ENCODE measurements around the gene POLE.
A peak's percentile ranks its signal among the peaks of the same experiment; 100 is the strongest.

Gene POLE

GRCh38 chr12:132651444-132652100, 35.6 kb downstream of the POLE start:
- DNase-seq (ENCODE audit: low read depth), result no peak

DNA sequence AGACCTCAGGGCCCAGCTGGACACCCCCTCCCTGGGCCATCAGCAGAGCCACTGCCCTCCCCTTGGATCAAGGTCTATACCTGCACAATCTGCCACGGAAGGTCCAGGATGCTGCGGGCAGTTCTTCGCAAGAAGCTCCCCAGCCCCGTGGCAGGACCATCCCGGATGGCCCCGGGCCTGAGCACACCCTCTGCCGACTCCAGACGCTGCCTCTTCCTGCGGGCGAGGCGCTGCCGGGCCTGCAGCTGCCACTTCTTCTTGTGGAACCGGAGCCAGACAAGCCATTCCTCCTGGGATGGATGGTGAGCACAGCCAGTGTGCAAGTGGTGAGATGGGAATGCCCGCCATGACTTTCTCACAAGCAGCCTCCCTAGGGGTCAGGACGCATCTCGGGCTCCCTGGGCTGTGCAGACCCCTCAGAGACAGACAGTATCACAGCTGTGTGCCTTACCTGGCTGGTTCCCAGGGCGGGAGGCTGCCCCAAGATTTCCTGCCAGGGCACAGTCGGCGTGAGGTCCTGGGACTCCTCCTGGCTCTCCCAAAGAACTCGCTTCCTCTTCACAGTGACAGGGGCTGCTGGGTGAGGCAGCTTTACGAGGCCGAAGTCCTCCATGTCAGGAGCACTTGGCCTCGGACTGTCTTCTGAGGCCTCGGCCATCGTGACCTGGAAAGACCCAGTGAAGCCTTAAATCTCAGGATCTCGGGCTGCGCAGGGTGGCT, 37.8 kb downstream of the POLE start:
- no peak for DNase-seq (ENCODE audit: low read depth)

- no peak for DNase-seq (ENCODE audit: low read depth)
Observed at GRCh38 chr12:132648616-132649225, 38.4 kb downstream of the POLE start.

GRCh38 chr12:132647858-132648257, 39.3 kb downstream of the POLE start:
- no peak for DNase-seq (ENCODE audit: low read depth)

DNA sequence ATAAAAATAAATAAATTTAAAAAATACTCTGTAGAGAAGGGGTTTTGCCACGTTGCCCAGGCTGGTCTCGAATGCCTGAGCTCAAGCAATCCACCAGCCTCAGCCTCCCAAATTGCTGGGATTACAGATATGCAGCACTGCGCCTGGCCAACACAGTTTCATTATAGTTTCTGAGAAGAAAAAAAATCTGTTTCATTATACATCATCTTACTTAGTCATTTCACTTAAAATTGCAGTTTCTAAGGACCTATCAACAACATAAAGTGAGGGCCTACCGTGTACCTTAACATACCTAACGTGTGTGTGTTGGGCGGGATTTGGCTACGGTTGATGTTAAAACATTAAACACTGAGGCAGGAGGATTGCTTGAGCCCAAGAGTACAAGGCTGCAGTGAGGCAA, 40.3 kb downstream of the POLE start:
- DNase-seq (ENCODE audit: low read depth), result no peak

DNA sequence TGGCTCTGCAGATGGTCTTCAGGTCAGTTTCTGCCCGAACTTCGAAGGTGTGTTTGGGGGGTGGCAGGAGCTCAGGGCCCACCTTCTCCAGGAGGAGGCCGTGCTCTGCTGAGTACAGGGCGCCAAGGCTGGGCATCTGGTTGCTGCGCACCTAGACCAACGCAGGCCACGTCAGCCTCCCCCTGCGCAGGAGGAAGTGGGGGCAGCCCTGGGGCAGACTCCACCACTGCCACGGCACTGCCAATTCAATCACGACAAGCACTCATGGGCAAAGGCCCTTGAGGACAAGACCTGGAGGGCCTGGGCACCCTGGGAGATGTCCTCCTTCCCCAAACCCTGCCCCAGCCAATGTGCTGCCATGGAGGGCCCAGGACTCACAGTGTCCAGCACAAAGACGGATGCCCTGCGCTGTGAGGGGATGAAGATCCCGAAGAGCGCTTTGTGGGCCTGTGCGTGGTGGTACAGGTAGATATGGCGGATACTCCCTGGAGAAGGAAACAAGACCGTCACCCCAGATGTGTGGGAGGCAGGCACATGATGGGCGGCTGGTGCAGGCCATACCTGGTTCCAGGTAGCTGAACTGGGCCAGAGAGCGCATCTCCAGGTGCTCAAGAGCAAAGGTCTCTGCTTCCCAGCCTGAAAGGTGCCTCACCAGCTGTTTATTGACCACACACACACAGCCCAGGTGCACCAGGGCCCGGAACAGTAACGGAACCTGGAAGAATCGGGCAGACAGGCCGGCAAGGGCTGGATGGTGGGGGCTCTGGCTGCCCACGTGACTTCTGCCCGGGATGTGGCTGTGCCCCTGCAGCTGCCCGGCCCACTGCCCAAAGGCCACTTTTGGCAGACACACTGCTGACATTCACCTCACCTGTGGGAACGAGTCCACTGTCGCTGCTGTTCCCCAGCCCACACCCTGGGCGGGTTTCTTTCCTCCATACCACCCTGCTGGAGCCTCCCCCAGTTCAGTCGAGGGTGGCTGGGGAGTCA, 44.0 kb downstream of the POLE start:
- DNase-seq (ENCODE audit: low read depth), result no peak

GRCh38 chr12:132641811-132642650, 45.1 kb downstream of the POLE start:
- DNase-seq (ENCODE audit: low read depth), result no peak

DNA sequence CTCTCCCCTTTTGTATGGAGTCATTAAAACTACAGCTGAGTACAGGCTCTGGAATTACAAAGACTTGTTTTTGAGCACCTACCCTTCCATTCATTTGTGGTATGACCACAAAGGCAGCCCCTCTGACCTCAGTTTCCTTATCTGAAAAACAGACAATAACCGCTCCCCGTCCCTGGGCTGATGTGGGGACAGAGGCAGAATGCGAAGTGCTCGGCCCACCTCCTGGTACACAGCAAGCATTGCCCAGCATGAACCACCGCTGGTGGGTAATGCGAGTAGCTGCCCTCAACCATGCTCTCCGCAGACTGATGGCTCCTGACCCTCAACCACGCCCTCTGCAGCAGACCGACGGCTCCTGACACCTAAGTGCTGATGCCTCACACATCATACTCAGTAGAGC, 46.2 kb downstream of the POLE start:
- no peak for DNase-seq (ENCODE audit: low read depth)

DNA sequence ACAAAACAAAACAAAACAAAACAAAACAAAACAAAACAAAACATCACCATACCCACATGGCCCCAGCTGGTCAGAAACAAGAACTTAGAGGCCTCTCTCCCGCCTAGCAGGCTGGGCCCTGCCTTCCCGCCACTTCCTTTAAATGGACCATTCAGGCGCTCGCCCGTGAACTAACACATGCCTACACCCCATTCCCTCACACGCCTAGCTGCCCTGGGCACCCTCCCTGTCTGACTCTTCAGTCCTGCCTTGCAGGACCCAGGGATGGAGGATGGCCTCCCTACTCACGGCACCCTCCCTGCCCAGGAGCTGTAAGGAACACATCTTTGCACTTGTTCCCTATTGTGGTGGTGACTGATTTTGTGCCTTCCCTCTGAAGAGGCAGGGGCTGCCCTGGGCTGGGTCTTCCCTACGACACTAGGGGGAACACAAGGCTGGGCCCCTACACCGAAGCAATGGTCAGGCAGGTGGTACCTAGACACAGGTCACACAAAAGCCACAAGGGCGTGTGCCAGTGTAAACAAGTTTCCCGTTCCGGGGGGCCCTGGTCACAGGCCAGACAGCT, 47.1 kb downstream of the POLE start:
- DNase-seq (ENCODE audit: low read depth), result no peak

DNA sequence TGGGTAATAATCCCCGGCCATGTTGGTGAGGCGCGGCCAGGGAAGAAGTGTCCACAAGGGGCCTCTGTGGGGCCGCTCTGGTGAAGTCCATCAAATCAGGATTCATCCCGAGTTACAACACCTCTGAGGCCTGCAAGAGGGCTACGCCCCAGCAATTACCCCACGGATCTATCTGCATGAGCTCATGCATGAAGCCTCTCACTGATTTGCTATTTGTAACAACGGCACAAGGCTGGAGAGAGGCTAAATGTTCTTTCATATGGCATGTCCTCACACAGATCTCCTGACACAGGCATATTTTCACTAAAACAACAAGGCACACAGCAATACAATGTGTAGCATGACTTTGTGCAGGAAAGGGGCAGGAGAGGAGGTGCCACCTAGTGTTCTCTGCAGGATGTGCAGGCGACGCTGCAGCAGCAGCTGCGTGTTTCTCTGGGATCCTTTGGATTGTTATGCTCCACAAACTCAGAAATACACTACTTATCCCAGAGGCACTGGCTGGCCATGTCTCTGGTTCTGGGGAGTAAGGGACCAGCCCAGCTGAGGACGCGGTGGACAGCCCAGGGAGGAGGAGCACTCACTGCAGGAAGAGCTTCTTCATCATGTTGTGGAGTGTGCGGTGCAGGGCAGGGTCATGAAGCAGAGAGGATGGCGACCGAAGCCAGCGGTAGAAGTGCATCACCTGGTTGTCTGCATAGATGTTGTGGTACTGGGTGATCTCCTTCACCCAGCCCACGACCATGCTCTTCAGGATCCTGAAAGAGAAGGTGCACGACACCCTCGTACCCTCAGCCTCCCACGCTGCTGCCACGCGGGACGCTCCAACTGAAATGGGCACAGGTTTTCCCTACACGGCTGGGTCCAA, 48.4 kb downstream of the POLE start:
- DNase-seq (ENCODE audit: low read depth), result peak; percentile 98

GRCh38 chr12:132637811-132638210, 49.3 kb downstream of the POLE start:
- DNase-seq (ENCODE audit: low read depth), result no peak

- no peak for DNase-seq (ENCODE audit: low read depth)
Observed at GRCh38 chr12:132635076-132635955, 51.8 kb downstream of the POLE start.

DNA sequence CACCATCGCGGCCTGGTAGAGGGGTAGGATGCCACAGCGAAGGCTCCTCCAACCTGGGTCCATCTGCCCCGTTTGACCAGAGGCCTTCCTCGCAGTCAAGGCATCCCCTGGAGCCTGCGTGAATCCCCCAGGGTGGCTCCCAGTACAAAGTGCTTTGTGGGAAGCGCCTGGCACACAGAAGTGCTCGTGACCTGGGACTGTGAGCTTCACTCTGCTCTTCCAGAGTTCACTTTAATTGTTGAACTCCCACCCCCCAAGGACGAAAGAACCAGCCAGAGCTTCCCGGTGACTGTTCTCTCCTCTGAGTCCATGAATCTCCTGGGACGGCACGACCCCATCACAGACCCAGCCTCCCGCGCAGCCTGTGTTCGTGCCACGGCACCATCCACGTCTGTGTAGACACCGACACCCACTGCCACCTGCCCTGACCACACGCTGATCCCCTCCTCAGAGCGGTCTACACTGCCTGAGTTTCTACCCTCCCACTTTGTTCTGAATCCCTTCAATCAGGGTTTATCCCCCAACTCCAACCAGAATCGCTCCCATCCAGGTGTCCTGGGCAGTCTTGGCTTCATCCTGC, 52.6 kb downstream of the POLE start:
- DNase-seq (ENCODE audit: low read depth), result no peak

- DNase-seq (ENCODE audit: low read depth), result no peak
Observed at GRCh38 chr12:132633901-132634300, 53.2 kb downstream of the POLE start.

DNA sequence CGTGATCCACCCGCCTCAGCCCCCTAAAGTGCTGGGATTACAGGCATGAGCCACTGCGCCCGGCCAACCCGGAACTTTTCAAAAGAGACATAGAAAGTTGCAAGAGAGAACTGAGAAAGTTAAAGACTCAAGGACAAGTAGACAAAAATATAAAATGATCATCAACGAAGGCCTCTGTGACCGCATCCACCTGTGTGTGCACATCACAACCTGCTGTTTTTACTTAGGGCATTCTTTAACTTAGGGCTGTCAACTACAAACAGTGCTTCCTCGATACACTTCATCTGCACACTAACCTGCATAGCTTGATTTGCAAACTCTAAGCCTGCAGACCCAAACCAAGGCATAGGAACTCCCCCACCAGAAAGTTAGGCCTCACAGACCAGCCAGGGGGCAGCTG, 53.7 kb downstream of the POLE start:
- DNase-seq (ENCODE audit: low read depth), result no peak

- no peak for DNase-seq (ENCODE audit: low read depth)
Observed at GRCh38 chr12:132632521-132633228, 54.5 kb downstream of the POLE start.

- no peak for DNase-seq (ENCODE audit: low read depth)
Observed at GRCh38 chr12:132631666-132632065, 55.5 kb downstream of the POLE start.

DNA sequence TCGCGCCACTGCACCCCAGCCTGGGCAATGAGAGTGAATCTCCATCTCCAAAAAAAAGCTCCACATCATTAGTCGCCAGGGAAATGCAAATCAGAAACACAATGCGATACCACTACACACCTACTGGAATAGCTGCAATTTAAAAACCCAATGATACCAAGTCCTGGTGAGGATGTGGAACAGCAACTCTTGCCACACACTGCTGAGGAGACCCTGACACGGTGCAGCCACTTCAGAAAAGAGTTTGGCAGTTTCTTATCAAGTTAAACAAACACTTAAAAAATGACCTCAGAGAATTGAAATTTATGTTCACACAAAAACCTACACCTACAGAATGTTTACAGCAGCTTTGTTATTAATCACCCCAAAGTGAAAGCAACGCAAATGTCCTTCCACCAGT, 56.5 kb downstream of the POLE start:
- no peak for DNase-seq (ENCODE audit: low read depth)
